ENCODE results near the gene RAD51B.

GRCh38 chr14:68373124-68373646, 553.6 kb downstream of the RAD51B start:
- TF ChIP-seq CTCF (IDR thresholded peaks at IDR 0.05), result no peak
- no peak for TF ChIP-seq POLR2A (IDR thresholded peaks at IDR 0.05)
- TF ChIP-seq POLR2AphosphoS5 (IDR thresholded peaks at IDR 0.05; ENCODE audit: insufficient read depth in 1 of 2, low read depth in 1 of 2), result no peak

Measured in vagina (tissue), 2 donors.